ENCODE data around the gene KRT35.
"Not testable (repeated sequence)": the region's sequence is repeated elsewhere in the genome, so short reads cannot be mapped to it uniquely, and the experiment has no call there.

KRT35 gene

DNA sequence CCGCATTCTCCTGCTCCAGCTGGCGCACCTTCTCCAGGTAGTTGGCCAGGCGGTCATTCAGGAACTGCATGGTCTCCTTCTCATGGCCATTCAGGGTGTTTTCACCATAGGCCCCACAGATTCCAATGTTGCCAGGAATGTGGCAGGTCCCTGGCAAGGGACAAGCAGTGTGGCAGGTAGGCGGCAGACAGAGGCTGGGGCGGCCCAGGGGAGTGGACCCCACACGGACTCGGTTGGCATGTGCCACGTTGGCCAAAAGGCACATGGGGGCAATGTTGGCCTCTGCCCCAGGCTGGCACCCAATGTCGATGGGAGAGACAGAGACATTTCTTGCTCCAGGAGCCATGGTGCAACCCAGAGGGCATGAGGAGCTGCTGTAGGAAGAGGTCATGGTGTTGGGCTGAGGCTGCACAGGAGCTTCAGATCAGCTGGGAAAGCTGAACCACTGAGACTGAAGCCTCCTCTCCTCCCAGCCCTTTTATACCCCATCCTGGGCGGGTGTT is 40.4 kb downstream of the KRT35 start, which contains the start of gene KRT38:
TSS of gene KRT38 (minus strand) at position 453 of the 503 bp plus-strand sequence. CDS start at position 391, 62 bp downstream.
- H3K9me3 ChIP-seq (ENCODE audit: control insufficient read depth, low read length), result no peaks in the 10 kb centered on the region
- no peaks in the 10 kb centered on the region for H3K36me3 ChIP-seq (ENCODE audit: control insufficient read depth, insufficient read depth, low read length)
- H3K27me3 ChIP-seq (ENCODE audit: control insufficient read depth, insufficient read depth, low read length), result no peaks in the 10 kb centered on the region
- H3K9ac ChIP-seq (ENCODE audit: low read length), result no peak within 1 kb of the TSS
- no peak within 1 kb of the TSS for H3K4me3 ChIP-seq (ENCODE audit: low read length)
- no peaks in the 10 kb centered on the region for H3K4me1 ChIP-seq (ENCODE audit: control insufficient read depth, insufficient read depth, low read length)

DNA sequence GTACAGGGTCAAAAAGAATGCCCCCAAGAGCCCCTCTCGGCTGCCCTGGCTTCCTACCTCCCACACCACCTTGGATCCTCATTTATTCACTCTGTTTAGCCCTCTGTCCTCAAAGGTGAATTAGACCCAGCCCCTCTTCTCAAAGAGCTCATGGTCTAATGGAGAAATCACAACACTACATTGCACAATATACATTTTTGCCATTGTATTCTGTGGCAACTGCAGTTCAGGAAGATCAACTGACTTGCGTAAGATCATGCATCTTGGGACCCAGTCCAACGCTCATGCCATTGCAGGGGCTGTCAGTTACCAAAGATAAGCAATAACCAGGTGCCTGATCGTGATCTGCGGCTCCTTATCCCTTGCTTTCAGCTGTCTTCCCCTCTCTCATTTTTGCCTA is 41.6 kb downstream of the KRT35 start:
- no peaks in the 10 kb centered on the region for H3K4me1 ChIP-seq (ENCODE audit: control insufficient read depth, insufficient read depth, low read length)
- H3K27me3 ChIP-seq (ENCODE audit: control insufficient read depth, insufficient read depth, low read length), result no peaks in the 10 kb centered on the region
- no peaks in the 10 kb centered on the region for H3K9me3 ChIP-seq (ENCODE audit: control insufficient read depth, low read length)
- H3K4me3 ChIP-seq (ENCODE audit: low read length), result no peak overlapping the region
- H3K9ac ChIP-seq (ENCODE audit: low read length), result no peak overlapping the region
- H3K36me3 ChIP-seq (ENCODE audit: control insufficient read depth, insufficient read depth, low read length), result no peaks in the 10 kb centered on the region

DNA sequence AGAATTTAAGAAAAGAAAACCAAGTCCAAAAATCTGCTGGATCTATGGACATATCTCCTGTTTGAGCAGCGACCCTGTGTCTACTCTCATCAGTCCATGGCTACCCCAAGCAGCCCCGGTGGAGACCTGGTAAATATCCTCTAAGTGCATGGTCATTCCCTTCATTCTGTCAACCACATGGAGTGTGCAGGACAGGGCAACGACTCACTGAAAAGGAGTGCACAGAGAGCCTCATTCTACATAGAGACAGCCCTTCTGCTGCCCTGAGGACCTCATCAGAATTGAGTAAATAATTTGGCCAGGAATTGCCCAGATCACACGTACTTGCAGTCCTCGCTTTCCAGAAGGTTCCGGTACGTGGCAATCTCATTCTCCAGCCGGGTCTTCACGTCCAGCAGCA is 43.2 kb downstream of the KRT35 start:
- Histone ChIP-seq H3K9ac (ENCODE audit: low read length) (no peak overlapping the region), H3K4me3 (ENCODE audit: low read length) (no peak overlapping the region), H3K27me3 (ENCODE audit: control insufficient read depth, insufficient read depth, low read length) (no peaks in the 10 kb centered on the region), H3K9me3 (ENCODE audit: control insufficient read depth, low read length) (no peaks in the 10 kb centered on the region), H3K4me1 (ENCODE audit: control insufficient read depth, insufficient read depth, low read length) (no peaks in the 10 kb centered on the region), H3K36me3 (ENCODE audit: control insufficient read depth, insufficient read depth, low read length) (no peaks in the 10 kb centered on the region)

DNA sequence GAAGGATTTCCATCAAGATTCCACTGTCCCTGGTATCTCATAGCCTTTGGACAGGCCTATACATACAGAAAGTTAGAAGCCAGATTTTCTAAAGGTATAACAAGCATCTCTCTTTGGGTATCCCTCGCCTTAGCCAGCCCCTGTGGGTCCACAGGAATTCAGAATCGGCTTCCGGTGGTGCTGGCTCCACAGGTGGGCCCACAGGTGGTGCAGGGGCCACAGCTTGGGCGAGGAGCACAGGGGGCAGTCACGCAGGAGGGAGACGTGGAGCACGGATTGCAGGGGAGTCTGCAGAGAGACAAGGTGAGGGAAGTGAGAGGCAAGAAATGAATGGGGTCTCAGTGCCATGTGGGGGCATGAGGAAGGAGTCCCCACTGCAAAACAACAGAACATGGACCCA is 43.7 kb downstream of the KRT35 start:
- H3K9ac ChIP-seq (ENCODE audit: low read length), result no peak overlapping the region
- H3K9me3 ChIP-seq (ENCODE audit: control insufficient read depth, low read length), result no peaks in the 10 kb centered on the region
- no peak overlapping the region for H3K4me3 ChIP-seq (ENCODE audit: low read length)
- H3K27me3 ChIP-seq (ENCODE audit: control insufficient read depth, insufficient read depth, low read length), result no peaks in the 10 kb centered on the region
- H3K36me3 ChIP-seq (ENCODE audit: control insufficient read depth, insufficient read depth, low read length), result no peaks in the 10 kb centered on the region
- H3K4me1 ChIP-seq (ENCODE audit: control insufficient read depth, insufficient read depth, low read length), result no peaks in the 10 kb centered on the region

DNA sequence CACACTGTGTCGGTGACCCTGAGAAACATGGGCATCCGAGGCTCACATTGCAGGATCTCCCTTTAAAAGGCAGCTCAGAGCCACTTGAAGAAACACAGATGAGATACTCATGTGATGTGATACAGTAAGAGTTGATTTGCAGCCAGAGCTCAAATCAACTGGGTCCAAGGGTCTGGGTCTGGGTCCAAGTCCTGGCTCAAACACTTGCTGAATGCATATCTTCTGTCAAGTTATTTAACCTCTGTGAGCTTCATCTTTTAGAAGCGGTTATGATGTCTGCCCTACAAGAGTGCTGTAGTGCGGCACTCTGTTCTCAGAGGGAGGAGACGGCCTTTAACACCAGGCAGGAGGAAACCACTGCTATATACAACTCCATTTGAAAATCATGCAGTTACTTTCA is 46.5 kb downstream of the KRT35 start:
- H3K9me3 ChIP-seq (ENCODE audit: control insufficient read depth, low read length), result no peaks in the 10 kb centered on the region
- H3K27me3 ChIP-seq (ENCODE audit: control insufficient read depth, insufficient read depth, low read length), result no peaks in the 10 kb centered on the region
- no peaks in the 10 kb centered on the region for H3K4me1 ChIP-seq (ENCODE audit: control insufficient read depth, insufficient read depth, low read length)
- no peaks in the 10 kb centered on the region for H3K36me3 ChIP-seq (ENCODE audit: control insufficient read depth, insufficient read depth, low read length)
- no peak overlapping the region for H3K4me3 ChIP-seq (ENCODE audit: low read length)
- no peak overlapping the region for H3K9ac ChIP-seq (ENCODE audit: low read length)

DNA sequence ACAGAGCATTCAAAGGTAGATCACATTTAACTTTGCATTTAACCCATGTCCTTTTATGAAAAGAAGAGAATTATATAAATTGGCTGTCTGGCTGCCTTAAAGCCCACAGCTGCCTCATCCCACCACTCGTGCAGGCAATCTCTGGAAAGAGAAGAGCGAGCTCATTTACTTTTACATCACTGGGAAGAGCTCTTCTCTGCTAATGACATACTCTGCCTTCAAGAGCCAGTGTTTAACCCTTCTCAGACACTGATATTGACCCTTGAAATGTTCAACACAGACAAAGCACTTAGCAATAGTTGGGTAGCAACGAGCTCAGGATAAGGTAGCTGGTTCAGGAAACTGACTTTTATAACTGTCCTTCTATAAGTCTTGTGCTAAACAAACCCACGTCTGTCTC is 46.9 kb downstream of the KRT35 start:
- H3K9ac ChIP-seq (ENCODE audit: low read length), result no peak overlapping the region
- H3K36me3 ChIP-seq (ENCODE audit: control insufficient read depth, insufficient read depth, low read length), result no peaks in the 10 kb centered on the region
- no peaks in the 10 kb centered on the region for H3K4me1 ChIP-seq (ENCODE audit: control insufficient read depth, insufficient read depth, low read length)
- H3K4me3 ChIP-seq (ENCODE audit: low read length), result no peak overlapping the region
- H3K27me3 ChIP-seq (ENCODE audit: control insufficient read depth, insufficient read depth, low read length), result no peaks in the 10 kb centered on the region
- no peaks in the 10 kb centered on the region for H3K9me3 ChIP-seq (ENCODE audit: control insufficient read depth, low read length)

DNA sequence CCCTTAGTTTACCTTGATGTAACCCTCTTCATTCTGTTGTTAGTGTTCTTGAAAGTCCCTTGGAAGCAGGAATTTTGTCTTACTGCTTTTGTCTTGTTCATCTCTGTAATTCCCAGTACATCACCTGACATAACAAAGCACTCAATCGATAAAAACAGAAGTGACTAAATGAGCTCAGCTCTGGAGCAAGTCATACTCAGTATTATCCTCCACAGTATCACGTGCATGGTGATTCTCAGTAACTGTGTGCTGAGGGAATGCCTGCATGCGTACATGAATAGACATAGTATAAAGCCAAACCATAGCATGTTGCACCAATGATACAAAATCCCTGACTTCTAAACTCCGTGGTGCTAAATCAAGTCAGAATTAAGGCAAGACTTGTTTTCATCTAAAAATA is 47.4 kb downstream of the KRT35 start:
- Histone ChIP-seq H3K4me3 (ENCODE audit: low read length) (no peak overlapping the region), H3K9ac (ENCODE audit: low read length) (no peak overlapping the region), H3K27me3 (ENCODE audit: control insufficient read depth, insufficient read depth, low read length) (no peaks in the 10 kb centered on the region), H3K4me1 (ENCODE audit: control insufficient read depth, insufficient read depth, low read length) (no peaks in the 10 kb centered on the region), H3K9me3 (ENCODE audit: control insufficient read depth, low read length) (no peaks in the 10 kb centered on the region), H3K36me3 (ENCODE audit: control insufficient read depth, insufficient read depth, low read length) (no peaks in the 10 kb centered on the region)

DNA sequence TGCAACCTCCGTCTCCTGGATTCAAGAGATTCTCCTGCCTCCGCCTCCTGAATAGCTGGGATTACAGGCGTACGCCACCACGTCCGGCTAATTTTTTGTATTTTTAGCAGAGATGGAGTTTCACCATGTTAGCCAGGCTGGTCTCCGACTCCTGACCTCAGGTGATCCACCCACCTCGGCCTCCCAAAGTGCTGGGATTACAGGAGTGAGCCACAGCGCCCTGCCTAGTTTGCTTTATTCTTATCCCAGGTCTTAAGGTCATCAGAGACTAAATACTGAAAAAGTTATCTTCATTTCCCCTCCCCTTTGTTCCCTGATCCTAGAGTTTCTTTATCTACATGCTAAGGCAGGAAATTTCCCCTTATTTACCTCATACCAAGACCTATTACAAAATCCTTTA is 50.6 kb downstream of the KRT35 start:
- not testable (repeated sequence) for H3K4me1 ChIP-seq (ENCODE audit: control insufficient read depth, insufficient read depth, low read length); H3K4me3 ChIP-seq (ENCODE audit: low read length); H3K9ac ChIP-seq (ENCODE audit: low read length); H3K27me3 ChIP-seq (ENCODE audit: control insufficient read depth, insufficient read depth, low read length); H3K36me3 ChIP-seq (ENCODE audit: control insufficient read depth, insufficient read depth, low read length); H3K9me3 ChIP-seq (ENCODE audit: control insufficient read depth, low read length)

DNA sequence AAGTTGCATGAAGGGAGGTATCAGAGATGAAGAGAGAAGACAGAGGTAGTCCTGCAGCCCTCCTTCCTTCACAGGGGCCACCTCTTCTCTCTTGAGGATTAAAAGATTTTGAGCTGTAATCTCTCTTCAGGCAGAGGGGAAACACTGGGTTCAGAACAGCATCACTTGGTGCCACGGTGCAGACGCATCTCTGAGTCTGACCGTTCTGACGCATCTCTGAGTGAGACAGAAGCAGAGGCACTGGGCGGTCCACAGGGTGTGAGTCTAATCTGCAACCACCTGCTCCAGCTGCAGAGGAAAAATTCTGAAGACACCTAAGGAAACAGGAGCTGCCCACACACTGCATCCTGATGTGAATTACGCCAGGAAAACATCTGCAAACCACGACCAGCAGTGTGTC is 51.3 kb downstream of the KRT35 start:
- no peaks in the 10 kb centered on the region for H3K4me1 ChIP-seq (ENCODE audit: control insufficient read depth, insufficient read depth, low read length)
- H3K27me3 ChIP-seq (ENCODE audit: control insufficient read depth, insufficient read depth, low read length), result no peaks in the 10 kb centered on the region
- H3K9ac ChIP-seq (ENCODE audit: low read length), result no peak overlapping the region
- no peaks in the 10 kb centered on the region for H3K9me3 ChIP-seq (ENCODE audit: control insufficient read depth, low read length)
- H3K4me3 ChIP-seq (ENCODE audit: low read length), result no peak overlapping the region
- H3K36me3 ChIP-seq (ENCODE audit: control insufficient read depth, insufficient read depth, low read length), result no peaks in the 10 kb centered on the region

DNA sequence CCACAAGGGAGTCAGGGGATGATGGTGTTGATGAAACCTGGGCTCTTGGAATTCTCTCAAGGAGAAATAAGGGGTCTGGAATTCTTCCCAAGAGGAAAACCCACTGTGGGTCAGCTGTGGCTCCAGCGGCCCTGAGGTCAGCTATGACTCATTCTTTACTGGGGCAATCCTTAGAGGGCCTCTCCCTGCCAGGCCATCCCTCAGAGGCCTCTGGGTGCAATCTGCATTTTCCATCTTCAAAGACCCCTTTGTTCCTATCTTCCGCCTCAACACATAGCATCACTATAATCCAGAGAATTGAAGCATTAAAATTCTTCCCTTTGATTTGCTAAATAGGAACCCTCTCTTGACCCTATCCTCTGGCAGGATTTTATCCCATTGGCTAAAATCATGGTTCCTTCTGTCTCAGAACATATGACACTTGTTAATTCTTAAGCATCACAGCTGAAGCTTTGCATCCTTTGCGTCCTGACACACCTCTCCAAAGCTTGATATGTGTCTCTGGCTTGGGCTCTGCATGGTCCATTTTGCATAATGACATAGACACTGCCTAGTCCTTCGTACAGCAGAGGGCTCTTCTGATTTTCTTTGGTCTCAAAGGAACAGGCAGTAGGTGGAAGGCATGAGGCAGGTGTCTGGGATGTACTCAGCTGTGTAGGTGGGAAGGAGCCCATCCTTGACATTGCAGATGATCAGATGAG is 52.2 kb downstream of the KRT35 start:
- H3K27me3 ChIP-seq (ENCODE audit: control insufficient read depth, insufficient read depth, low read length), result no peaks in the 10 kb centered on the region
- no peaks in the 10 kb centered on the region for H3K36me3 ChIP-seq (ENCODE audit: control insufficient read depth, insufficient read depth, low read length)
- no peak overlapping the region for H3K9ac ChIP-seq (ENCODE audit: low read length)
- H3K9me3 ChIP-seq (ENCODE audit: control insufficient read depth, low read length), result no peaks in the 10 kb centered on the region
- no peak overlapping the region for H3K4me3 ChIP-seq (ENCODE audit: low read length)
- H3K4me1 ChIP-seq (ENCODE audit: control insufficient read depth, insufficient read depth, low read length), result no peaks in the 10 kb centered on the region

Measured in mucosa of stomach (tissue), 1 donor.